ENCODE results near the gene SKI.

GRCh38 chr1:2255420-2256369 is 27.6 kb downstream of the SKI start:
- TF ChIP-seq CTCF (IDR thresholded peaks at IDR 0.05; ENCODE audit: insufficient read depth, low read depth, low read length) (no peak), EZH2 (IDR thresholded peaks at IDR 0.05; ENCODE audit: insufficient read depth, low read length) (no peak)

Measured in astrocyte (in vitro differentiated cells and primary cell).